Ovary (tissue), 9 donors: ENCODE data around the gene YARS1. TPM values are rescaled to one million over a fixed set of nuclear protein-coding genes. Genes with fewer than 3 reads are reported as not detected.

Source experiments
- DNase-seq, 5 donors: peaks; one replicate each; pipeline ENCODE4 v3.0.0-alpha.2; 2019 to 2020
- H3K27ac ChIP-seq, 2 donors: fragments of 200-600 bp; one replicate each; pipeline versions ENCODE4 v1.5.1 to v1.8.0; 2019 to 2022
- H3K27me3 ChIP-seq: fragments of 200-600 bp; one replicate; pipeline ENCODE4 v1.8.0; 2022
- H3K36me3 ChIP-seq: fragments of 200-600 bp; sonication (generic); one replicate; pipeline ENCODE4 v1.5.1; 2019
- H3K4me1 ChIP-seq: one replicate; pipeline ENCODE4 v1.8.1; 2013; ENCODE audit warnings: mild to moderate bottlenecking, moderate library complexity; ENCODE audit not compliant: insufficient read depth
- H3K4me3 ChIP-seq: fragments of 200-600 bp; sonication (generic); one replicate; pipeline ENCODE4 v1.5.1; 2017
- H3K9me3 ChIP-seq, 2 donors: fragments of 200-600 bp in 1 of 2; sonication (generic) in 1 of 2; one replicate each; pipeline versions ENCODE4 v1.5.1 to v1.8.1; 2013 to 2019; ENCODE audit warnings: mild to moderate bottlenecking in 1 of 2, moderate library complexity in 1 of 2
- EP300 ChIP-seq: sonication (generic); formaldehyde crosslinking; IDR thresholded peaks from one replicate; pipeline ENCODE4 v1.6.1; 2017; ENCODE audit warnings: antibody characterized with exemption
- POLR2A ChIP-seq: fragments of 450-650 bp; IDR thresholded peaks from one replicate; pipeline ENCODE4 v1.6.1; 2017; ENCODE audit warnings: antibody characterized with exemption, mild to moderate bottlenecking, moderate library complexity
- WGBS, 3 donors: extraction: QIAGEN DNeasy Blood & Tissue Kit in 1 of 3; methylation state at CpG; one replicate each; pipeline versions ENCODE4 v1.1.5 to v1.1.7; 2013 to 2017; 5-methylcytosine and 5-hydroxymethylcytosine counted together
- intact Hi-C, 4 donors: fragments of 100-400 bp; cut with DNase I; formaldehyde crosslinking; loops; one replicate each; pipeline versions ENCODE4 v1.11.0 to v1.15.1; 2022 to 2023
- polyA plus RNA-seq, 2 donors: library from polyadenylated mRNA; stranded (reverse); fragments of 200-250 nt in 1 of 2; fragments of 350-450 nt in 1 of 2; fragmentation: Illumina TruSeq in 1 of 2; extraction: RNeasy Lipid Tissue Mini Kit (QIAGEN cat#74804) in 1 of 2; gene quantifications; one replicate each; pipeline ENCODE4 v1.2.3, GENCODE V29; 2013 to 2014
- total RNA-seq, 7 donors: library from RNA; depleted of rRNA in 2 of 7; stranded (reverse); fragments of >200 nt in 2 of 7; fragmentation: NEBNext Ultra II Directional in 3 of 7; extraction: Animal tissue kit (Norgen Biotek cat#: 25700) in 3 of 7; gene quantifications; one replicate each; pipeline versions ENCODE4 v1.1.0 to v1.2.4, GENCODE V29; 2016 to 2023
- TF ChIP-seq, protein P1 (sequence below), 3 donors: fragments of 450-650 bp in 2 of 3; fragments of 200-600 bp in 1 of 3; IDR thresholded peaks; one replicate each; pipeline versions ENCODE4 v1.5.1 to v1.8.0; 2016 to 2022; ENCODE audit warnings: antibody characterized with exemption in 3 of 3, mild to moderate bottlenecking in 1 of 3
- donor health status: DM: no; HTN: no; CAD: no; lungs with moderate emphysema.
- donor health status: DM: no; HTN: no; CAD: no.
- donor health status: Bipolar disorder and iron deficiency.
- donor health status: DM: yes; HTN: yes; CAD: no.
- donor health status: DM: no; HTN: no; CAD: no.
- donor health status: DM: yes; HTN: yes; CAD: no.

Gene YARS1
- total and polyA plus RNA-seq, 9 donors: 19.8 to 272 (median 46.2) TPM

DNA sequence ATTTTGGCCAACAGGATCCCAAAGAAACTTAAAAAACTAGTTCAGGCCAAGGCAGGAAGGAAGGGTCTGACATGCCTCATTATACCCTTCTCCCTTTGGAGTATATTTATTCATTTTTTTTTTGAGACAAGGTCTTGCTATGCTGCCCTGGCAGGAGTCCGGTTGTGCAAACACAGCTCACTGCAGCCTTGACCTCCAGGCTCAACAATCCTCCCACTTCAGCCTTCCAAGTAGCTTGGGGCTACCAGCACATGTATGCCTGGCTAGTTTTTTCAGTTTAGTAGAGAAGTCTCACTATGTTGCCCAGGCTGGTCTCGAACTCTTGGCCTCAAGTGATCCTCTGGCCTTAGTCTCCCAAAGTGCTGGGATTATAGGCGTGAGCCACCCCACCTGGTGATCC, 5.2 kb downstream of the YARS1 start:
- TF ChIP-seq EP300 (no peak), POLR2A (no peak)
- TF ChIP-seq, protein P1, sequence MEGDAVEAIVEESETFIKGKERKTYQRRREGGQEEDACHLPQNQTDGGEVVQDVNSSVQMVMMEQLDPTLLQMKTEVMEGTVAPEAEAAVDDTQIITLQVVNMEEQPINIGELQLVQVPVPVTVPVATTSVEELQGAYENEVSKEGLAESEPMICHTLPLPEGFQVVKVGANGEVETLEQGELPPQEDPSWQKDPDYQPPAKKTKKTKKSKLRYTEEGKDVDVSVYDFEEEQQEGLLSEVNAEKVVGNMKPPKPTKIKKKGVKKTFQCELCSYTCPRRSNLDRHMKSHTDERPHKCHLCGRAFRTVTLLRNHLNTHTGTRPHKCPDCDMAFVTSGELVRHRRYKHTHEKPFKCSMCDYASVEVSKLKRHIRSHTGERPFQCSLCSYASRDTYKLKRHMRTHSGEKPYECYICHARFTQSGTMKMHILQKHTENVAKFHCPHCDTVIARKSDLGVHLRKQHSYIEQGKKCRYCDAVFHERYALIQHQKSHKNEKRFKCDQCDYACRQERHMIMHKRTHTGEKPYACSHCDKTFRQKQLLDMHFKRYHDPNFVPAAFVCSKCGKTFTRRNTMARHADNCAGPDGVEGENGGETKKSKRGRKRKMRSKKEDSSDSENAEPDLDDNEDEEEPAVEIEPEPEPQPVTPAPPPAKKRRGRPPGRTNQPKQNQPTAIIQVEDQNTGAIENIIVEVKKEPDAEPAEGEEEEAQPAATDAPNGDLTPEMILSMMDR (IDR thresholded peaks at IDR 0.05): no peak
- Histone ChIP-seq H3K4me1 (peaks cover 19% of the 10 kb centered on the region), H3K9me3 (no peaks in the 10 kb centered on the region), H3K27me3 (no peaks in the 10 kb centered on the region), H3K4me3 (no peak overlapping the region), H3K27ac (no peak overlapping the region), H3K36me3 (no peaks in the 10 kb centered on the region)
- WGBS, 3 donors: 15 to 38% (median 17%) methylated on average over 3 of the region's 3 CpGs
- DNase-seq: peak in 1 of 5 donors; percentile 37
- intact Hi-C loops: no loop called here

DNA sequence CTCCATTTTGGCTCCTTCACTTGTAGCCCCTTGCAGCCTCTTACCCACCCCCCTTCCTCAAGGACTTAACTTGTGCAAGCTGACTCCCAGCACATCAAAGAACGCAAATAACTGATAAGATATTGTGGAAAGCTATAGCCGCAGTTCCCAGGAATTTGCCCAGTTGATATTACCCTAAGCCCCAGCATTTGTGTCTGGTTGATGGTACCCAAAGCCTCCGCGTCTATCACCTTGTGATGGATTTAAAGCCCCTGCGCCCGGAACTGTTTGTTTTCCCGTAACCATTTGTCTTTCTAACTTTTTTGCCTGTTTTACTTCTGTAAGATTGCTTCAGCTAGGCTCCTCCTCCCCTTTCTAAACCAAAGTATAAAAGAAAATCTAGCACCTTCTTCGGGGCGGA, 5.9 kb downstream of the YARS1 start:
- Histone ChIP-seq H3K27me3 (no peaks in the 10 kb centered on the region), H3K27ac (no peak overlapping the region), H3K4me1 (peaks cover 19% of the 10 kb centered on the region), H3K4me3 (no peak overlapping the region), H3K36me3 (no peaks in the 10 kb centered on the region), H3K9me3 (no peaks in the 10 kb centered on the region)
- TF ChIP-seq POLR2A (no peak), EP300 (no peak)
- TF ChIP-seq, protein P1 (IDR thresholded peaks at IDR 0.05): no peak
- 9 to 32% (median 23%) methylated on average over 9 of the region's 9 CpGs for WGBS, 3 donors
- no peak for DNase-seq
- intact Hi-C loops: no loop called here

DNA sequence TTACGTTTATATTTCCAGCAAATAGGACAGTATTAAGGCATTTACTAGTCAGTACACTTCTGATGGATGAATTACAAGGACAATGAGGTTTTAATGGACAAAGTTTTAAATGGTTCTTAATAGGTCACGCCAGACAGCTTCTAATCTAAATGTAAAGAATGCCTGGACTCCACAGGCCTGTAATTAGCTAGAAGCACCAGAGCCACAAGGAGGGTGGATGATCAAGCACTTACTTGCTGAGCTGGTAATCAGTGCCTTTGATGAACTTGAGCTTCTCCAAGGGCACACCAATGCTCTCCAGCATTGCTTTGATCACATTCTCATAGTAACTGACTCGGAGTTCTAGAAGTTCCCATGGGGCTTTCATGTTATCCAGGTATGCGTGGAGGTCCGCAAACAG, 6.8 kb downstream of the YARS1 start:
- no peak for DNase-seq
- intact Hi-C loops: no loop called here
- no peaks in the 10 kb centered on the region for H3K9me3 ChIP-seq
- WGBS, 3 donors: 42 to 65% (median 45%) methylated on average over 5 of the region's 5 CpGs
- H3K4me3 ChIP-seq: no peak overlapping the region
- H3K4me1 ChIP-seq: peaks cover 19% of the 10 kb centered on the region
- no peak for TF ChIP-seq POLR2A
- TF ChIP-seq, protein P1 (IDR thresholded peaks at IDR 0.05): no peak
- no peak for TF ChIP-seq EP300
- no peaks in the 10 kb centered on the region for H3K27me3 ChIP-seq
- H3K27ac ChIP-seq: no peak overlapping the region
- no peaks in the 10 kb centered on the region for H3K36me3 ChIP-seq

DNA sequence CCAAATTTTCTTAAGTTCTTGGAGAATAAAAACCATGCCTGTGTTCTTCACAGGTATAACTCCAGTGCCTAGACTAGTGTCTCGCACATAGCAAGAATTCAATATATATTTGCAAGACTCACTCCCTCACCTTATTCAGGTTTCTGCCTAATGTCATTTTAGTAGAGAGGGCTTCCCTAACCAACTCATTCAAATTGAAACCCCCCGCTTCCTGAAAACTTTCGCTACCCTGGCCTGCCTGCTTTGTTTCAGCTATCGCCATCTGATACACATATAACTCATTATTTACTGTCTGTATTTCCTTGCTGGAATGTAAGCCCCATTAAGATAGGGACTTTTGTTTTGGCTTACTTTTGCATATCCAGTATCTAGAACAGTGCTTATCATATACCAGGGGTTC, 8.6 kb downstream of the YARS1 start:
- intact Hi-C loops: no loop called here
- Histone ChIP-seq H3K36me3 (no peaks in the 10 kb centered on the region), H3K4me3 (no peak overlapping the region), H3K9me3 (no peaks in the 10 kb centered on the region), H3K27ac (no peak overlapping the region), H3K27me3 (no peaks in the 10 kb centered on the region), H3K4me1 (peaks cover 15% of the 10 kb centered on the region)
- no peak for DNase-seq
- TF ChIP-seq EP300: no peak
- TF ChIP-seq, protein P1 (IDR thresholded peaks at IDR 0.05): no peak
- 96 to 97% (median 97%) methylated on average over 4 of the region's 4 CpGs for WGBS, 3 donors
